K562 (cell line): Measurements from ENCODE around the gene RASGRP2. TPM values are rescaled to one million over a fixed set of nuclear protein-coding genes. Genes with fewer than 3 reads are reported as not detected.
A peak's percentile ranks its signal among the peaks of the same experiment; 100 is the strongest.

ENCODE experiments used
- CSDE1 ChIP-seq, 2 experiments: fragments of 450-650 bp; IDR thresholded peaks; 2 replicates each; pipeline ENCODE4 v1.6.1; 2016; ENCODE audit warnings: mild to moderate bottlenecking in 1 of 2
- NFATC3 ChIP-seq: fragments of 450-650 bp; IDR thresholded peaks from 2 replicates; pipeline ENCODE4 v1.6.1; 2017; ENCODE audit warnings: mild to moderate bottlenecking
- RFX7 ChIP-seq: fragments of 250-450 bp; sonication (Bioruptor Pico); IDR thresholded peaks from 2 replicates; pipeline ENCODE4 v1.5.1; 2021; ENCODE audit warnings: mild to moderate bottlenecking
- SMC3 ChIP-seq: conservative IDR thresholded peaks from 2 replicates; pipeline ENCODE4 v1.6.1; 2011; ENCODE audit warnings: low read depth, low read length, improper control_type of control experiment; ENCODE audit not compliant: insufficient read depth
- TFAM ChIP-seq: fragments of 250-450 bp; sonication (Bioruptor Pico); conservative IDR thresholded peaks from 2 replicates; pipeline ENCODE4 v1.5.0; 2021; ENCODE audit warnings: mild to moderate bottlenecking, moderate library complexity
- ZNF174 ChIP-seq: fragments of 250-450 bp; sonication (Bioruptor Pico); IDR thresholded peaks from 2 replicates; pipeline ENCODE4 v1.4.0; 2020; ENCODE audit warnings: mild to moderate bottlenecking
- ZNF3 ChIP-seq: fragments of 250-450 bp; sonication (Bioruptor Pico); IDR thresholded peaks from 2 replicates; pipeline ENCODE4 v1.5.0; 2021; ENCODE audit warnings: mild to moderate bottlenecking, moderate library complexity
- ZNF41 ChIP-seq: fragments of 250-450 bp; sonication (Bioruptor Pico); conservative IDR thresholded peaks from 2 replicates; pipeline ENCODE4 v1.4.0; 2020; ENCODE audit warnings: mild to moderate bottlenecking
- polyA plus RNA-seq, 8 experiments: library from polyadenylated mRNA; depleted of rRNA in 4 of 8; stranded (reverse) in 5 of 8; unstranded in 3 of 8; fragments of >200 nt; fragmentation: Nextera tagmentation in 2 of 8; fragmentation: Illumina TruSeq in 1 of 8; extraction: Ambion mirVana in 2 of 8; extraction: Trizol in 1 of 8; gene quantifications; 2 replicates each; pipeline versions ENCODE4 v1.2.1 to v1.2.3, GENCODE V29; 2011 to 2014; ENCODE audit warnings: inconsistent platforms in 1 of 8, missing spikeins in 1 of 8
- total RNA-seq, 7 experiments: library from RNA; depleted of rRNA in 6 of 7; stranded (reverse); fragments of >200 nt in 6 of 7; fragmentation: Illumina TruSeq in 2 of 7; extraction: Trizol in 2 of 7; gene quantifications; 2 replicates each; pipeline versions ENCODE4 v1.2.1 to v1.2.3, GENCODE V29; 2011 to 2021; ENCODE audit warnings: low replicate concordance in 1 of 7
- TF ChIP-seq, protein P1 (sequence below): IDR thresholded peaks from 2 replicates; pipeline ENCODE4 v1.6.1; 2014; ENCODE audit warnings: antibody characterized with exemption
- TF ChIP-seq, protein P2 (sequence below): fragments of 250-450 bp; sonication (Bioruptor Pico); IDR thresholded peaks from 2 replicates; pipeline ENCODE4 v1.9.0; 2021; ENCODE audit warnings: mild to moderate bottlenecking
- TF ChIP-seq, protein P3 (sequence below): sonication (generic); formaldehyde crosslinking; IDR thresholded peaks from 2 replicates; pipeline ENCODE4 v1.8.1; 2023; ENCODE audit warnings: mild to moderate bottlenecking, missing genetic modification reagents, moderate library complexity
- TF ChIP-seq, protein P4 (sequence below): sonication (generic); formaldehyde crosslinking; IDR thresholded peaks from 2 replicates; pipeline ENCODE4 v1.8.0; 2023; ENCODE audit warnings: mild to moderate bottlenecking, missing genetic modification reagents
- TF ChIP-seq, protein P5 (sequence below): sonication (generic); formaldehyde crosslinking; IDR thresholded peaks from 2 replicates; pipeline ENCODE4 v1.8.1; 2022; ENCODE audit warnings: missing genetic modification reagents
- TF ChIP-seq, protein P6 (sequence below): fragments of 250-450 bp; sonication (Bioruptor Pico); IDR thresholded peaks from 2 replicates; pipeline ENCODE4 v1.8.0; 2021; ENCODE audit warnings: borderline replicate concordance, mild to moderate bottlenecking, moderate library complexity; ENCODE audit not compliant: poor library complexity, severe bottlenecking
- TF ChIP-seq, protein P7 (sequence below): fragments of 450-650 bp; IDR thresholded peaks from 2 replicates; pipeline ENCODE4 v1.6.1; 2016; ENCODE audit warnings: borderline replicate concordance

The RASGRP2 gene
- total and polyA plus RNA-seq, 9 of the 15 experiments (the other 6 are each of a cell fraction or from before 2014, with no cell fraction given) = 0.87 to 22.7 (median 5.5) TPM

DNA sequence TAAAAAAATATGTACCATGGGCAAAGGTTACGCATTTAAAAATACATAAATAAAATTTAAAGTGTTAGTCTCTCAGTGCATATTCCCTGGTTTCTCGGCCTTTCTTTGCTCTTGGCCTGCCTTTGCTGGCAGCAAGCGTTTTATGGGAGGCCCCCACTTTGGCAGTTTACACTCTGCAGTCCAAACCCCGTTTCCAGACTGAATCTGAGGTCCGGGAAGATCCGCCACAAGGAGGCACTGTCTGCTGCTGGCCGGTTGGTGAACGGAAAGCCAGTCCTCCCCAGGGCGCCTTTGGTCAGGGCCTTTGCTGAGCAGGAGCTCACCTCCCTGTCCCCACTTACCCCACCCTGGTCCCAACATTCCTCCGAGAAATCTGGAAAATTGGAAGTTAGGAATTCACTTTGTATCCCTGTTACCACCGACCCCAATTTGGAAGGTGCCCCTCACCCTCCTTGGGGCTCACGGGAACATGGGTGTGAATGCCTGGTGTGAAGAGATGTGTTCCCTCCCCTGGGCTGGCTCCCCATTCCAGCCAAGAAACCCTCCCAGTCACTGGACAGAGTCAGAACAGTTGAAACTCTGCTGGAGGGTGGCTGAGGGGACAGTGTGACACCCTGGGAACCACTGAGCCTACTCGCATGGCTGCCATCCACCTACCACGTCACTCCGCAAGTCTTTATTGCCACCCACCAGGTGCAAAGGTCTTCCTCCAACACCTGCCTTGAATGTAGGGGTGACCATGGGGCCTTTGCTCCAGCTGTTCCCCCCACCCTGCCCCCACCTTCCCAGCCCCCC, 43.8 kb upstream of the RASGRP2 start (continued):
- TF ChIP-seq, protein P1, sequence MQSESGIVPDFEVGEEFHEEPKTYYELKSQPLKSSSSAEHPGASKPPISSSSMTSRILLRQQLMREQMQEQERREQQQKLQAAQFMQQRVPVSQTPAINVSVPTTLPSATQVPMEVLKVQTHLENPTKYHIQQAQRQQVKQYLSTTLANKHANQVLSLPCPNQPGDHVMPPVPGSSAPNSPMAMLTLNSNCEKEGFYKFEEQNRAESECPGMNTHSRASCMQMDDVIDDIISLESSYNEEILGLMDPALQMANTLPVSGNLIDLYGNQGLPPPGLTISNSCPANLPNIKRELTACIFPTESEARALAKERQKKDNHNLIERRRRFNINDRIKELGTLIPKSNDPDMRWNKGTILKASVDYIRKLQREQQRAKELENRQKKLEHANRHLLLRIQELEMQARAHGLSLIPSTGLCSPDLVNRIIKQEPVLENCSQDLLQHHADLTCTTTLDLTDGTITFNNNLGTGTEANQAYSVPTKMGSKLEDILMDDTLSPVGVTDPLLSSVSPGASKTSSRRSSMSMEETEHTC = no peak
- no peak for TF ChIP-seq RFX7 (CRISPR knock-in tag)
- no peak for TF ChIP-seq TFAM (CRISPR knock-in tag)
- TF ChIP-seq, protein P2, sequence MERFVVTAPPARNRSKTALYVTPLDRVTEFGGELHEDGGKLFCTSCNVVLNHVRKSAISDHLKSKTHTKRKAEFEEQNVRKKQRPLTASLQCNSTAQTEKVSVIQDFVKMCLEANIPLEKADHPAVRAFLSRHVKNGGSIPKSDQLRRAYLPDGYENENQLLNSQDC (CRISPR knock-in tag) = no peak
- no peak for TF ChIP-seq ZNF3
- TF ChIP-seq, protein P3, sequence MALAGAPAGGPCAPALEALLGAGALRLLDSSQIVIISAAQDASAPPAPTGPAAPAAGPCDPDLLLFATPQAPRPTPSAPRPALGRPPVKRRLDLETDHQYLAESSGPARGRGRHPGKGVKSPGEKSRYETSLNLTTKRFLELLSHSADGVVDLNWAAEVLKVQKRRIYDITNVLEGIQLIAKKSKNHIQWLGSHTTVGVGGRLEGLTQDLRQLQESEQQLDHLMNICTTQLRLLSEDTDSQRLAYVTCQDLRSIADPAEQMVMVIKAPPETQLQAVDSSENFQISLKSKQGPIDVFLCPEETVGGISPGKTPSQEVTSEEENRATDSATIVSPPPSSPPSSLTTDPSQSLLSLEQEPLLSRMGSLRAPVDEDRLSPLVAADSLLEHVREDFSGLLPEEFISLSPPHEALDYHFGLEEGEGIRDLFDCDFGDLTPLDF = no peak
- no peak for TF ChIP-seq NFATC3
- TF ChIP-seq, protein P4, sequence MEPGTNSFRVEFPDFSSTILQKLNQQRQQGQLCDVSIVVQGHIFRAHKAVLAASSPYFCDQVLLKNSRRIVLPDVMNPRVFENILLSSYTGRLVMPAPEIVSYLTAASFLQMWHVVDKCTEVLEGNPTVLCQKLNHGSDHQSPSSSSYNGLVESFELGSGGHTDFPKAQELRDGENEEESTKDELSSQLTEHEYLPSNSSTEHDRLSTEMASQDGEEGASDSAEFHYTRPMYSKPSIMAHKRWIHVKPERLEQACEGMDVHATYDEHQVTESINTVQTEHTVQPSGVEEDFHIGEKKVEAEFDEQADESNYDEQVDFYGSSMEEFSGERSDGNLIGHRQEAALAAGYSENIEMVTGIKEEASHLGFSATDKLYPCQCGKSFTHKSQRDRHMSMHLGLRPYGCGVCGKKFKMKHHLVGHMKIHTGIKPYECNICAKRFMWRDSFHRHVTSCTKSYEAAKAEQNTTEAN (CRISPR knock-in tag) = no peak
- TF ChIP-seq, protein P5, sequence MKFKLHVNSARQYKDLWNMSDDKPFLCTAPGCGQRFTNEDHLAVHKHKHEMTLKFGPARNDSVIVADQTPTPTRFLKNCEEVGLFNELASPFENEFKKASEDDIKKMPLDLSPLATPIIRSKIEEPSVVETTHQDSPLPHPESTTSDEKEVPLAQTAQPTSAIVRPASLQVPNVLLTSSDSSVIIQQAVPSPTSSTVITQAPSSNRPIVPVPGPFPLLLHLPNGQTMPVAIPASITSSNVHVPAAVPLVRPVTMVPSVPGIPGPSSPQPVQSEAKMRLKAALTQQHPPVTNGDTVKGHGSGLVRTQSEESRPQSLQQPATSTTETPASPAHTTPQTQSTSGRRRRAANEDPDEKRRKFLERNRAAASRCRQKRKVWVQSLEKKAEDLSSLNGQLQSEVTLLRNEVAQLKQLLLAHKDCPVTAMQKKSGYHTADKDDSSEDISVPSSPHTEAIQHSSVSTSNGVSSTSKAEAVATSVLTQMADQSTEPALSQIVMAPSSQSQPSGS (CRISPR knock-in tag) = no peak
- no peak for TF ChIP-seq ZNF41
- TF ChIP-seq, protein P6, sequence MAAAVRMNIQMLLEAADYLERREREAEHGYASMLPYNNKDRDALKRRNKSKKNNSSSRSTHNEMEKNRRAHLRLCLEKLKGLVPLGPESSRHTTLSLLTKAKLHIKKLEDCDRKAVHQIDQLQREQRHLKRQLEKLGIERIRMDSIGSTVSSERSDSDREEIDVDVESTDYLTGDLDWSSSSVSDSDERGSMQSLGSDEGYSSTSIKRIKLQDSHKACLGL (CRISPR knock-in tag) = no peak
- TF ChIP-seq, protein P7, sequence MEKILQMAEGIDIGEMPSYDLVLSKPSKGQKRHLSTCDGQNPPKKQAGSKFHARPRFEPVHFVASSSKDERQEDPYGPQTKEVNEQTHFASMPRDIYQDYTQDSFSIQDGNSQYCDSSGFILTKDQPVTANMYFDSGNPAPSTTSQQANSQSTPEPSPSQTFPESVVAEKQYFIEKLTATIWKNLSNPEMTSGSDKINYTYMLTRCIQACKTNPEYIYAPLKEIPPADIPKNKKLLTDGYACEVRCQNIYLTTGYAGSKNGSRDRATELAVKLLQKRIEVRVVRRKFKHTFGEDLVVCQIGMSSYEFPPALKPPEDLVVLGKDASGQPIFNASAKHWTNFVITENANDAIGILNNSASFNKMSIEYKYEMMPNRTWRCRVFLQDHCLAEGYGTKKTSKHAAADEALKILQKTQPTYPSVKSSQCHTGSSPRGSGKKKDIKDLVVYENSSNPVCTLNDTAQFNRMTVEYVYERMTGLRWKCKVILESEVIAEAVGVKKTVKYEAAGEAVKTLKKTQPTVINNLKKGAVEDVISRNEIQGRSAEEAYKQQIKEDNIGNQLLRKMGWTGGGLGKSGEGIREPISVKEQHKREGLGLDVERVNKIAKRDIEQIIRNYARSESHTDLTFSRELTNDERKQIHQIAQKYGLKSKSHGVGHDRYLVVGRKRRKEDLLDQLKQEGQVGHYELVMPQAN = no peak
- TF ChIP-seq ZNF174 = no peak
- TF ChIP-seq SMC3 = peak; percentile 80
- no peak for TF ChIP-seq CSDE1 (IDR thresholded peaks at IDR 0.05)
- TF ChIP-seq, all 486 proteins: peak for 27
